Activated CD8-positive, alpha-beta memory T cell treated with anti-CD3 and anti-CD28 coated beads, Interleukin-2, amount 10 ng/mL, durations not matched to agents 7 days and 5 days (primary cell): ENCODE data around the gene ERC2. TPM values are rescaled to one million over a fixed set of nuclear protein-coding genes. Genes with fewer than 3 reads are reported as not detected.

Source experiments
- ATAC-seq: fragments of 150-1000 bp; cut with Tn5 transposase; one replicate; pipeline ENCODE4 v1.10.0; 2021; ENCODE audit warnings: moderate library complexity
- CTCF ChIA-PET: fragments of 350-600 bp; sonication (Branson Sonifier 250); formaldehyde crosslinking; loops from one replicate; lab custom pipeline; 2021; ENCODE audit warnings: antibody characterized with exemption; lab: Charles Lee
- DNase-seq: peaks from one replicate; pipeline ENCODE4 v3.0.0-alpha.2; 2020
- H3K27ac Mint-ChIP-seq: one replicate; pipeline ENCODE4 v1.8.0; 2021; ENCODE audit warnings: mild to moderate bottlenecking, mixed read lengths
- H3K27me3 Mint-ChIP-seq: one replicate; pipeline ENCODE4 v1.8.0; 2021; ENCODE audit warnings: mixed read lengths
- H3K36me3 Mint-ChIP-seq: one replicate; pipeline ENCODE4 v1.8.0; 2021; ENCODE audit warnings: mild to moderate bottlenecking, mixed read lengths
- H3K4me1 Mint-ChIP-seq: one replicate; pipeline ENCODE4 v1.8.0; 2021; ENCODE audit warnings: mixed read lengths
- H3K4me3 Mint-ChIP-seq: one replicate; pipeline ENCODE4 v1.8.0; 2021; ENCODE audit warnings: mild to moderate bottlenecking, moderate library complexity, mixed read lengths
- H3K9me3 Mint-ChIP-seq: one replicate; pipeline ENCODE4 v1.8.0; 2022; ENCODE audit warnings: low read depth, mixed read lengths
- total RNA-seq, 2 experiments: library from RNA; stranded (reverse); gene quantifications; one replicate each; pipeline ENCODE4 v1.2.3, GENCODE V29; 2021

Gene ERC2
- total RNA-seq, 2 experiments from 2014 or later, result not detected

DNA sequence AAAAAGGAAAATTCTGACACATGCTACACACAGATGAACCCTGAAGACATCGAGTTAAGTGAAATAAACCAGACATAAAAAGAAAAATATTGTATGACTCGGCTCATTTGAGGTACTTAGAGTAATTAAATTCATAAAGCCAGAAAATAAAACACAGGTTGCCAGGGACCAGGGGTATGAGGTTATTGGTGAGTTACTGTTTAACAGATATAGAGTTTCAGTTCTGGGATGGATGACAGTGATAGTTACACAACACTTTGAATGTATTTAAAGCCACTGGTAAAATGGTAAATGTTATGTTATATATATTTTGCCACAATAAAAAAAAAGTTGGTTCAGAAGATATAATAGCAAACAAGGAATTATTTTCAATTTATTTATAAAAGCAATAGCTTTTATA is 545.1 kb downstream of the ERC2 start:
- no peak for DNase-seq
- no peaks in the 10 kb centered on the region for H3K9me3 Mint-ChIP-seq
- H3K27me3 Mint-ChIP-seq, result no peaks in the 10 kb centered on the region
- no peak for ATAC-seq
- CTCF ChIA-PET, result no interaction called here
- H3K36me3 Mint-ChIP-seq, result no peaks in the 10 kb centered on the region
- no peaks in the 10 kb centered on the region for H3K4me1 Mint-ChIP-seq
- no peak overlapping the region for H3K4me3 Mint-ChIP-seq
- no peak overlapping the region for H3K27ac Mint-ChIP-seq

- H3K27me3 Mint-ChIP-seq, result no peaks in the 10 kb centered on the region
- no peaks in the 10 kb centered on the region for H3K9me3 Mint-ChIP-seq
- DNase-seq (no peak), ATAC-seq (no peak)
- H3K4me1 Mint-ChIP-seq, result no peaks in the 10 kb centered on the region
- no peak overlapping the region for H3K4me3 Mint-ChIP-seq
- no peak overlapping the region for H3K27ac Mint-ChIP-seq
- CTCF ChIA-PET, result no interaction called here
- no peaks in the 10 kb centered on the region for H3K36me3 Mint-ChIP-seq
These were observed 555.4 kb downstream of the ERC2 start for GRCh38 chr3:55912880-55913279.

DNA sequence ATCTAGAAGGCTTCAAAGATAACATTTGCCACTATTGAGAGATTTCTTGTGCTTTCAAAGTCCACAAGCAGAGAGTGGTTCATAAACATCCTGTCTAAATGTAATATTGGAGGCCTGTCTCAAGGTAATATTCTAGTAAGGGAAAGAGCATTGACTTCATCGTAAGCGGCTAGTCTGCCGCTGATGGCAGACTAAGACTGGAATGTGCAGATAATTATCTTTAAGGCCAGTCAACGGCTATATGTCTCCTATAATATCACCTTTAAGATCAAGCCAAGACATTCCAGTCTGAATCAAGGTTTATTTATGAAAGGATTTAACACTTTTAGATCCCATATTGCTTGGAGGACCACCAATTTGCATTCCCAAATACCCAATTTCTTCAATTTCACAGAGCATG is 557.0 kb downstream of the ERC2 start:
- no peak overlapping the region for H3K27ac Mint-ChIP-seq
- H3K9me3 Mint-ChIP-seq, result no peaks in the 10 kb centered on the region
- no peaks in the 10 kb centered on the region for H3K27me3 Mint-ChIP-seq
- CTCF ChIA-PET, result no interaction called here
- no peak for DNase-seq
- no peaks in the 10 kb centered on the region for H3K4me1 Mint-ChIP-seq
- no peak for ATAC-seq
- H3K36me3 Mint-ChIP-seq, result no peaks in the 10 kb centered on the region
- no peak overlapping the region for H3K4me3 Mint-ChIP-seq

GRCh38 chr3:55910543-55910942 is 557.7 kb downstream of the ERC2 start:
- Mint-ChIP-seq H3K27ac (no peak overlapping the region), H3K27me3 (no peaks in the 10 kb centered on the region), H3K36me3 (no peaks in the 10 kb centered on the region), H3K4me3 (no peak overlapping the region), H3K4me1 (no peaks in the 10 kb centered on the region), H3K9me3 (no peaks in the 10 kb centered on the region)
- ATAC-seq (no peak), DNase-seq (no peak)
- CTCF ChIA-PET, result no interaction called here

GRCh38 chr3:55909373-55909772 is 558.9 kb downstream of the ERC2 start:
- Mint-ChIP-seq H3K9me3 (no peaks in the 10 kb centered on the region), H3K27me3 (no peaks in the 10 kb centered on the region), H3K27ac (no peak overlapping the region), H3K4me3 (no peak overlapping the region), H3K4me1 (no peaks in the 10 kb centered on the region), H3K36me3 (no peaks in the 10 kb centered on the region)
- no peak for ATAC-seq
- CTCF ChIA-PET, result no interaction called here
- DNase-seq, result no peak

DNA sequence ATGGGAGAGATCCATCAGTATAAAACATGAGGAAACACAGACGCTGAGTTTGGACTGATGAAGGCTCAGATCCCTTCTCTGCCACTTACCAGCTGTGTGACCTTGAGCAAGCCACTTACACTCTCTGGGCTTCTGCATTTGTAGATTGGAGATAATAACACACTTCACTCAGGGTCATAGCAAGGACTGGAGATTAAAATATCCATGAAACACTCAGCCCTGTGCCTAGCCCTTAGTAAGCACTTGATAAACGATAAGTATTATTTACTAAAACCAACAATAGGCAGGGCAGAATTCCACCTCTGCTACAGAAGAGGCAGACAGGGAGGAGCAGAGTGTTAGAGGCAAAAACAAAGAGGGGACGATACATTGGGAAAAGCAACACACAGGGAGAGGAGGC is 560.7 kb downstream of the ERC2 start:
- Mint-ChIP-seq H3K4me1 (no peaks in the 10 kb centered on the region), H3K27me3 (no peaks in the 10 kb centered on the region), H3K9me3 (no peaks in the 10 kb centered on the region), H3K4me3 (no peak overlapping the region), H3K36me3 (no peaks in the 10 kb centered on the region), H3K27ac (no peak overlapping the region)
- CTCF ChIA-PET, result no interaction called here
- ATAC-seq, result no peak
- DNase-seq, result no peak

GRCh38 chr3:55906896-55907295 is 561.4 kb downstream of the ERC2 start:
- Mint-ChIP-seq H3K27me3 (no peaks in the 10 kb centered on the region), H3K36me3 (no peaks in the 10 kb centered on the region), H3K27ac (no peak overlapping the region), H3K4me1 (no peaks in the 10 kb centered on the region), H3K9me3 (no peaks in the 10 kb centered on the region), H3K4me3 (no peak overlapping the region)
- DNase-seq (no peak), ATAC-seq (no peak)
- CTCF ChIA-PET, result no interaction called here

- Mint-ChIP-seq H3K9me3 (no peaks in the 10 kb centered on the region), H3K27me3 (no peaks in the 10 kb centered on the region), H3K4me1 (no peaks in the 10 kb centered on the region), H3K4me3 (no peak overlapping the region), H3K27ac (no peak overlapping the region), H3K36me3 (no peaks in the 10 kb centered on the region)
- ATAC-seq, result no peak
- DNase-seq, result no peak
- CTCF ChIA-PET, result no interaction called here
These were observed 563.6 kb downstream of the ERC2 start for GRCh38 chr3:55904716-55905115.

DNA sequence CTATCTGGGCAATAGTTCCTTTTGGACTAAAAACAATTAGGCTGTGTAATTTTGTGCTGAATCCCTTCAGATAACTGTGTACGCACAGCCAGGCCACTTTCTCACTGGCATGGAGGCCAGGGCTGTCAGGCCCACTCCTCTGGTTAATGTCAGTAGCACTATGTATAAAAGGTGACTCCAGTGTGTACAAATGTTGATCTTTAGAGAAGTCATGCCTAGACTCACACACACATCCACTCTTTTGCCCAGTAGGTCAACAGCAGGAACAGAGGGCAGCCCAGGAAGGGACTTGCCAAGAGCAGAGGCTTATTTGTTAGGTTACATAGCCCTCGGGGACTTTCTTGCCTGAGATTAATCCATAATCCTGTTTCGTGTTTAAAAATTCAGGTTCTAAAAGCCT is 564.6 kb downstream of the ERC2 start:
- H3K4me3 Mint-ChIP-seq, result no peak overlapping the region
- no peaks in the 10 kb centered on the region for H3K4me1 Mint-ChIP-seq
- no peak overlapping the region for H3K27ac Mint-ChIP-seq
- no peaks in the 10 kb centered on the region for H3K9me3 Mint-ChIP-seq
- no peak for DNase-seq
- no peaks in the 10 kb centered on the region for H3K27me3 Mint-ChIP-seq
- CTCF ChIA-PET, result no interaction called here
- no peaks in the 10 kb centered on the region for H3K36me3 Mint-ChIP-seq
- ATAC-seq, result no peak

- Mint-ChIP-seq H3K9me3 (no peaks in the 10 kb centered on the region), H3K4me3 (no peak overlapping the region), H3K27me3 (no peaks in the 10 kb centered on the region), H3K4me1 (no peaks in the 10 kb centered on the region), H3K36me3 (no peaks in the 10 kb centered on the region), H3K27ac (no peak overlapping the region)
- ATAC-seq, result no peak
- CTCF ChIA-PET, result no interaction called here
- DNase-seq, result no peak
These were observed 565.9 kb downstream of the ERC2 start for GRCh38 chr3:55902221-55902900.

GRCh38 chr3:55899887-55900286 is 568.4 kb downstream of the ERC2 start:
- H3K4me3 Mint-ChIP-seq, result no peak overlapping the region
- H3K27ac Mint-ChIP-seq, result no peak overlapping the region
- no peaks in the 10 kb centered on the region for H3K9me3 Mint-ChIP-seq
- ATAC-seq, result no peak
- no peaks in the 10 kb centered on the region for H3K4me1 Mint-ChIP-seq
- no peaks in the 10 kb centered on the region for H3K36me3 Mint-ChIP-seq
- no peaks in the 10 kb centered on the region for H3K27me3 Mint-ChIP-seq
- no peak for DNase-seq
- CTCF ChIA-PET, result no interaction called here

DNA sequence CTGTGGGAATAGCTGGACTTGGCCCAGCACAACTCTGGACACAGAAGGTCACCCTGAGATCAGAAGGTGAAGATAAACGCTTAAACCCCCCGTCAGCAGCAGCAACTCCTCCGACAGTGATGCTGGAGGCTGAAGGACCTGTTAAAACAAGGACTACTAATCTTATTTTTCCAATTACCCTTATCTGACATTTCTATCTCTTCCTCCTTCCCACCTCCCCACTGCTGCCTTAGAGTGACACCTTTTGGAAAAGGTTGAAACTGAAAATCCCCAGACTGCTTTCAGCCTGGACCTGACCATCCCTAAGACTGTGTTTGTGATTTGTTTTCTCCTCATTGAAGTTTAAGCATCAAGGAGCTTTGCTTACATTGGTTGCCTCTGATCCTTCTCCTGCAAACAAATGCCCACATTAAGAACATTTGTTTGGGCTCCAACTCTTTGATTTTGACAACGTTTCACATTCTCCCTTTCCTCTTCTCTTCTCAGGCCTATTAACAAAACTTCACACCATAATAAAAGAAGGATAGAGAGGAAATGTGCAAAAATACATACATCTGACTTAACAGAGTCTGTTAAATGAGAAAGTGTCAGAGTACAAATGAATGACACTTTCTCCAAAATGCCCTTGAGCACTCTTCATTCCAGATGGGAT is 570.6 kb downstream of the ERC2 start:
- Mint-ChIP-seq H3K9me3 (no peaks in the 10 kb centered on the region), H3K36me3 (no peaks in the 10 kb centered on the region), H3K27ac (no peak overlapping the region), H3K27me3 (no peaks in the 10 kb centered on the region), H3K4me3 (no peak overlapping the region), H3K4me1 (no peaks in the 10 kb centered on the region)
- CTCF ChIA-PET, result no interaction called here
- ATAC-seq, result no peak
- DNase-seq, result no peak

DNA sequence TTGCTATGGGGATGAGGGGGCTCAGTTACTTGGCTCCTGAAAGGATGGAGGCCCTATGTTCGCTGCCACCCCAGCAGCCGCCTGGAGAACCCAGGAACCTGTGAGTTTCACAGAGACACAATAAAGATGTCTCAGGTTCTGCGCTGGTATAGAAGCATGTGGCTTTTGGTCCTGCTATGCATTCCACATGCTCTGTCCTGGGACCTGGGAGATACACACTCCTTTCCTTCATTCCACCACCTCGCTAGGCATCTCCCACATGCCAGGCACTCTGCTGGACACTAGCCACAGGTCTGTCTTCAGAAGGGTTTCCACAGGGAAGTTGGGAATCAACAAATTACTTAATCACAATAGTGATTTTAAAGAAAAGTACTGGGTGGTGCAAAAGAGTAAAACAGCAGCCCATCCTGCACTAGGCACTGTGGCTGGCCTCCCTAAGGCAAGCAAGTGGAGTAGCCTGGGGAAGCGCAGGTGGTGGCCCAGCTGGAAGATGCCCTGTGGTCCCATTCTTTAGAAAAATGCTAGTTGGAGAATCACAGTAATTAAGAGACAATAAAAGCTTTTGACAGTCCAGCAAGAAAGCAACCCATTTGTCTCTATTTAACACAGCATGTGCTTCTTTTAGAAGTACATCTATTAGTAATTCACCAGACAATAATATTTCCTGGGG is 572.2 kb downstream of the ERC2 start:
- CTCF ChIA-PET, result no interaction called here
- DNase-seq (no peak), ATAC-seq (no peak)
- H3K4me3 Mint-ChIP-seq, result no peak overlapping the region
- no peaks in the 10 kb centered on the region for H3K36me3 Mint-ChIP-seq
- H3K9me3 Mint-ChIP-seq, result no peaks in the 10 kb centered on the region
- H3K4me1 Mint-ChIP-seq, result no peaks in the 10 kb centered on the region
- H3K27ac Mint-ChIP-seq, result no peak overlapping the region
- no peaks in the 10 kb centered on the region for H3K27me3 Mint-ChIP-seq

GRCh38 chr3:55894605-55895004 is 573.7 kb downstream of the ERC2 start:
- no peak overlapping the region for H3K4me3 Mint-ChIP-seq
- ATAC-seq, result no peak
- H3K27me3 Mint-ChIP-seq, result no peaks in the 10 kb centered on the region
- no peak for DNase-seq
- H3K4me1 Mint-ChIP-seq, result no peaks in the 10 kb centered on the region
- no peak overlapping the region for H3K27ac Mint-ChIP-seq
- no peaks in the 10 kb centered on the region for H3K9me3 Mint-ChIP-seq
- CTCF ChIA-PET, result no interaction called here
- H3K36me3 Mint-ChIP-seq, result no peaks in the 10 kb centered on the region
